ENCODE data around the gene RFLNA. TPM values are rescaled to one million over a fixed set of nuclear protein-coding genes. Genes with fewer than 3 reads are reported as not detected.

RFLNA gene
- total and polyA plus RNA-seq, 2 of the 4 experiments (the other 2 are of a cell fraction): not detected

- WGBS, 2 experiments (ENCODE audit: extremely low coverage in 2 of 2, insufficient read length in 1 of 2): no CpG with 5 or more reads among the region's 4 CpGs
- Histone ChIP-seq H3K18ac (ENCODE audit: low read depth, low read length) (no peak overlapping the region), H3K4me2 (ENCODE audit: low read depth, low read length) (no peak overlapping the region), H2BK15ac (ENCODE audit: low read depth, low read length) (no peak overlapping the region), H4K5ac (ENCODE audit: low read depth, low read length) (no peak overlapping the region), H4K91ac (ENCODE audit: insufficient read depth, low read depth, low read length) (no peak overlapping the region), H3K23ac (ENCODE audit: low read depth, low read length) (no peak overlapping the region), H3K4ac (ENCODE audit: low read depth, low read length) (no peak overlapping the region), H3K9ac (ENCODE audit: low read depth, low read length) (no peak overlapping the region), H3K27me3 (ENCODE audit: control insufficient read depth, insufficient read depth, low read length) (peaks cover 71% of the 10 kb centered on the region), H4K8ac (ENCODE audit: low read depth in 2 of 2, low read length in 2 of 2) (no peak overlapping the region), H2BK20ac (ENCODE audit: low read depth, low read length) (no peak overlapping the region), H2AK5ac (ENCODE audit: low read depth, low read length) (no peak overlapping the region), H2AK9ac (replicated peaks; ENCODE audit: low read depth, low read length, poor library complexity) (no peak overlapping the region), H3K4me1 (ENCODE audit: control insufficient read depth, insufficient read depth, low read length) (peaks cover 1% of the 10 kb centered on the region; the same call in 1 of the 2 replicates), H4K20me1 (ENCODE audit: insufficient read depth, low read length) (no peaks in the 10 kb centered on the region), H3K56ac (ENCODE audit: extremely low read depth, insufficient read depth, low read length) (no peak overlapping the region), H3K36me3 (ENCODE audit: control insufficient read depth, insufficient read depth, low read length) (no peaks in the 10 kb centered on the region), H3K14ac (replicated peaks; ENCODE audit: low read depth, low read length) (no peak overlapping the region), H3K27ac (ENCODE audit: insufficient read depth, low read length) (no peak overlapping the region), H3K79me1 (ENCODE audit: low read depth in 1 of 2, low read length in 2 of 2) (no peaks in the 10 kb centered on the region), H3K9me3 (ENCODE audit: control insufficient read depth, insufficient read depth, low read length) (peaks cover 2% of the 10 kb centered on the region; the same call in 1 of the 2 replicates), H2AFZ (replicated peaks; ENCODE audit: low read length, poor library complexity) (no peak overlapping the region), H2BK5ac (ENCODE audit: low read depth, low read length, poor library complexity, severe bottlenecking) (no peak overlapping the region), H3K9me1 (ENCODE audit: insufficient read depth, low read length) (no peaks in the 10 kb centered on the region), H3K4me3 (ENCODE audit: insufficient read depth, low read depth, low read length) (no peak overlapping the region), H2BK120ac (ENCODE audit: low read depth, low read length) (no peak overlapping the region)
- no TSS peak for BruUV-seq (replicated peaks)
- in situ Hi-C loops (cut with MboI; ENCODE audit: low sequenced_read_pairs): no loop called here
- no peak for TF ChIP-seq RFX5 (IDR thresholded peaks at IDR 0.05; ENCODE audit: low read depth, low read length)
- TF ChIP-seq NFE2L2 (IDR thresholded peaks at IDR 0.05; ENCODE audit: low read depth, low read length): no peak
- TF ChIP-seq CTCF (conservative IDR thresholded peaks at IDR 0.05; ENCODE audit: low read depth, low read length): no peak
- TF ChIP-seq CEBPB (IDR thresholded peaks at IDR 0.05; ENCODE audit: low read depth, low read length): no peak
- TF ChIP-seq FOS (IDR thresholded peaks at IDR 0.05; ENCODE audit: low read depth, low read length): no peak
- no peak for TF ChIP-seq POLR2A (IDR thresholded peaks at IDR 0.05; ENCODE audit: low read depth, low read length)
- no peak for TF ChIP-seq MAFK (IDR thresholded peaks at IDR 0.05; ENCODE audit: low read depth, low read length)
- DNase-seq (no peak), ATAC-seq (ENCODE audit: low read depth) (no peak)
- ChIA-PET CTCF (no interaction called here), POLR2A (ENCODE audit: unreplicated experiment) (no interaction called here)
- dilution Hi-C loops (cut with HindIII; ENCODE audit: low sequenced_read_pairs, unreplicated experiment): no loop called here
- intact Hi-C loops (cut with micrococcal nuclease): no loop called here
Measured at GRCh38 chr12:124297389-124297788, 2.5 kb downstream of the RFLNA start.

Measured in IMR-90 (cell line).